K562 (cell line): ENCODE measurements around the gene CCDC78. TPM values are rescaled to one million over a fixed set of nuclear protein-coding genes. Genes with fewer than 3 reads are reported as not detected.
A peak's percentile ranks its signal among the peaks of the same experiment; 100 is the strongest.

Source experiments
- BRCA1 ChIP-seq, 2 experiments: fragments of 450-650 bp in 1 of 2; sonication (generic) in 1 of 2; formaldehyde crosslinking in 1 of 2; IDR thresholded peaks; 2 replicates each; pipeline versions ENCODE4 v1.5.0 to v1.6.1; 2017 to 2020; ENCODE audit warnings: mild to moderate bottlenecking in 1 of 2, missing genetic modification reagents in 1 of 2
- CCAR2 ChIP-seq: fragments of 200-400 bp; formaldehyde crosslinking; IDR thresholded peaks from 2 replicates; pipeline ENCODE4 v1.6.1; 2017; ENCODE audit warnings: mild to moderate bottlenecking, low read depth, low read length
- EGR1 ChIP-seq: fragments of 450-650 bp; conservative IDR thresholded peaks from 2 replicates; pipeline ENCODE4 v1.6.1; 2017; ENCODE audit warnings: mild to moderate bottlenecking
- SIRT6 ChIP-seq: IDR thresholded peaks from one replicate; pipeline ENCODE4 v1.6.1; 2012; ENCODE audit warnings: low read depth, mild to moderate bottlenecking, control low read depth, inconsistent platforms, low read length, moderate library complexity
- TARDBP ChIP-seq: fragments of 450-650 bp; IDR thresholded peaks from 2 replicates; pipeline ENCODE4 v1.6.1; 2016
- XRCC5 ChIP-seq: fragments of 200-400 bp; formaldehyde crosslinking; IDR thresholded peaks from 2 replicates; pipeline ENCODE4 v1.6.1; 2017; ENCODE audit warnings: low read depth, mild to moderate bottlenecking, low read length
- ZBTB7A ChIP-seq: IDR thresholded peaks from 2 replicates; pipeline ENCODE4 v1.6.1; 2011; ENCODE audit warnings: low read depth, mild to moderate bottlenecking, low read length, moderate library complexity, borderline replicate concordance; ENCODE audit not compliant: control insufficient read depth
- ZNF143 ChIP-seq: sonication (generic); formaldehyde crosslinking; IDR thresholded peaks from 2 replicates; pipeline ENCODE4 v1.9.0; 2022; ENCODE audit warnings: mild to moderate bottlenecking, missing genetic modification reagents
- ZNF197 ChIP-seq: fragments of 200-800 bp; sonication (Bioruptor generic); IDR thresholded peaks from 2 replicates; pipeline ENCODE4 v1.6.1; 2016; ENCODE audit warnings: low read depth, missing genetic modification characterization, missing compliant biosample characterization
- ZNF274 ChIP-seq: IDR thresholded peaks from 2 replicates; pipeline ENCODE4 v1.6.1; 2011; ENCODE audit warnings: low read depth, mild to moderate bottlenecking, low read length, moderate library complexity, borderline replicate concordance
- ZNF316 ChIP-seq: fragments of 450-650 bp; IDR thresholded peaks from 2 replicates; pipeline ENCODE4 v1.6.1; 2016
- ZNF444 ChIP-seq: fragments of 250-450 bp; sonication (Bioruptor Pico); IDR thresholded peaks from 2 replicates; pipeline ENCODE4 v1.4.0; 2020; ENCODE audit warnings: mild to moderate bottlenecking, moderate library complexity
- ZNF561 ChIP-seq: fragments of 450-650 bp; formaldehyde crosslinking; conservative IDR thresholded peaks from 2 replicates; pipeline ENCODE4 v1.4.0; 2020; ENCODE audit warnings: mild to moderate bottlenecking, moderate library complexity
- ZNF76 ChIP-seq: fragments of 250-450 bp; sonication (Bioruptor Pico); IDR thresholded peaks from 2 replicates; pipeline ENCODE4 v1.4.0; 2020; ENCODE audit warnings: mild to moderate bottlenecking, moderate library complexity, borderline replicate concordance
- polyA plus RNA-seq, 8 experiments: library from polyadenylated mRNA; depleted of rRNA in 4 of 8; stranded (reverse) in 5 of 8; unstranded in 3 of 8; fragments of >200 nt; fragmentation: Nextera tagmentation in 2 of 8; fragmentation: Illumina TruSeq in 1 of 8; extraction: Ambion mirVana in 2 of 8; extraction: Trizol in 1 of 8; gene quantifications; 2 replicates each; pipeline versions ENCODE4 v1.2.1 to v1.2.3, GENCODE V29; 2011 to 2014; ENCODE audit warnings: inconsistent platforms in 1 of 8, missing spikeins in 1 of 8
- total RNA-seq, 7 experiments: library from RNA; depleted of rRNA in 6 of 7; stranded (reverse); fragments of >200 nt in 6 of 7; fragmentation: Illumina TruSeq in 2 of 7; extraction: Trizol in 2 of 7; gene quantifications; 2 replicates each; pipeline versions ENCODE4 v1.2.1 to v1.2.3, GENCODE V29; 2011 to 2021; ENCODE audit warnings: low replicate concordance in 1 of 7
- TF ChIP-seq, protein P1 (sequence below): fragments of 200-800 bp; sonication (Bioruptor generic); IDR thresholded peaks from 2 replicates; pipeline ENCODE4 v1.6.1; 2017; ENCODE audit warnings: missing genetic modification characterization, missing compliant biosample characterization
- TF ChIP-seq, protein P2 (sequence below): IDR thresholded peaks from 2 replicates; pipeline ENCODE4 v1.6.1; 2012; ENCODE audit warnings: low read depth, low read length, improper control_type of control experiment, borderline replicate concordance
- TF ChIP-seq, protein P3 (sequence below), 2 experiments: fragments of 450-650 bp in 1 of 2; sonication (generic) in 1 of 2; formaldehyde crosslinking in 1 of 2; IDR thresholded peaks in 1 of 2; conservative IDR thresholded peaks in 1 of 2; 2 replicates each; pipeline versions ENCODE4 v1.6.1 to v1.8.1; 2016 to 2023; ENCODE audit warnings: mild to moderate bottlenecking in 2 of 2, moderate library complexity in 2 of 2, inconsistent platforms in 1 of 2, missing genetic modification reagents in 1 of 2
- TF ChIP-seq, protein P4 (sequence below): fragments of 450-650 bp; IDR thresholded peaks from 2 replicates; pipeline ENCODE4 v1.7.0; 2016; ENCODE audit warnings: borderline replicate concordance
- TF ChIP-seq, protein P5 (sequence below), 2 experiments: fragments of 250-450 bp in 1 of 2; fragments of 450-650 bp in 1 of 2; sonication (Bioruptor Pico) in 1 of 2; IDR thresholded peaks; 2 replicates each; pipeline versions ENCODE4 v1.6.1 to v1.8.0; 2016 to 2021; ENCODE audit warnings: mild to moderate bottlenecking in 2 of 2, moderate library complexity in 2 of 2, missing compliant biosample characterization in 1 of 2, missing genetic modification characterization in 1 of 2

CCDC78 gene
- total and polyA plus RNA-seq, 9 of the 15 experiments (the other 6 are each of a cell fraction or from before 2014, with no cell fraction given): 0.24 to 17.7 (median 2.9) TPM

DNA sequence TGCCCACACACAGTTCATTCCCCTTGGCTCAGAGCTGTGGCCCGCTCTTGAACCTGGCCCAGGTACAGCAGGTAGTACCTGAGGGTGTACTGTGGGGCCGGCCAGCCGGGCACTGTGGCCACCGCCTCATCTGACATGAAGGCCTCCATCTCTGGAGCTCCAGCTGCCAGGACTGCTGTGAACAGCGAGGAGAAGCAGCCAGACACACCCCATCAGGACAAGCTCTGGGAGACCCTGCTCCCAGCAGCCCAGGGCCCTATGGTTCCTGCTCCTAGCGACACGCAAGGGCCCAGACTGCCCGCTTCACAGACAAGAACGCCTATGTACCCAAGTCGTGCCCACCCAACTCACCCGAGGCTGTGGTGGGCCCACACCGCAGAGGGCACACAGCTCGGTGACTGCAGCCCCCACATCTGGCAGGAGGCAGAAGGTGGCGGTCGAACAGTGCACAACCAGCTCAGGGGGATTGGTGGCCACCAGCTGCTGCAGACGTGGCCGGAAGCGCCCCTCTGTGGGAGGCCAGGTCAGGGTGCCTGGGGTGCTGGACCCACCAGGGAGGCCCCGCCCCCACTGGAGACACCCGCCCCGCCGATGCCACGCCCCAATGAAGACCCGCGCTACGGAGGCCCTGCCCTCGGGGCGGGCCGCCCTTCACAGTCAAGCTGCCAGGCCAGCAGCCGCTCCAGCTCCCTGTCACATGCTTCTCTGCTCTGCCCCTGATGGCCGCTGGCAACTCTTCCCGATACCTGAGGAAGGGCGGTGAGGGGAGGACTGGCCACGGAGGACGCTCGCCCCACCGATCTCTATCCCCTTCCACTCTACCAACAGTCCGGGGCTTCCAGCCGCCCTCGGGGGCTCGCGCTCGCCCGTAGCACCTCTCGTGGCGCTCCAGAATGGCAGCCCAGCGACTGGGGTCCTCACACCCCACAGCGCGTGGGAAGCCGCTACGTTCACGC is 47.1 kb downstream of the CCDC78 start (continued):
- TF ChIP-seq ZNF143 (CRISPR knock-in tag): no peak
- TF ChIP-seq ZNF274: no peak
- TF ChIP-seq, protein P1, sequence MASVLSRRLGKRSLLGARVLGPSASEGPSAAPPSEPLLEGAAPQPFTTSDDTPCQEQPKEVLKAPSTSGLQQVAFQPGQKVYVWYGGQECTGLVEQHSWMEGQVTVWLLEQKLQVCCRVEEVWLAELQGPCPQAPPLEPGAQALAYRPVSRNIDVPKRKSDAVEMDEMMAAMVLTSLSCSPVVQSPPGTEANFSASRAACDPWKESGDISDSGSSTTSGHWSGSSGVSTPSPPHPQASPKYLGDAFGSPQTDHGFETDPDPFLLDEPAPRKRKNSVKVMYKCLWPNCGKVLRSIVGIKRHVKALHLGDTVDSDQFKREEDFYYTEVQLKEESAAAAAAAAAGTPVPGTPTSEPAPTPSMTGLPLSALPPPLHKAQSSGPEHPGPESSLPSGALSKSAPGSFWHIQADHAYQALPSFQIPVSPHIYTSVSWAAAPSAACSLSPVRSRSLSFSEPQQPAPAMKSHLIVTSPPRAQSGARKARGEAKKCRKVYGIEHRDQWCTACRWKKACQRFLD (CRISPR knock-in tag): no peak
- TF ChIP-seq, protein P2, sequence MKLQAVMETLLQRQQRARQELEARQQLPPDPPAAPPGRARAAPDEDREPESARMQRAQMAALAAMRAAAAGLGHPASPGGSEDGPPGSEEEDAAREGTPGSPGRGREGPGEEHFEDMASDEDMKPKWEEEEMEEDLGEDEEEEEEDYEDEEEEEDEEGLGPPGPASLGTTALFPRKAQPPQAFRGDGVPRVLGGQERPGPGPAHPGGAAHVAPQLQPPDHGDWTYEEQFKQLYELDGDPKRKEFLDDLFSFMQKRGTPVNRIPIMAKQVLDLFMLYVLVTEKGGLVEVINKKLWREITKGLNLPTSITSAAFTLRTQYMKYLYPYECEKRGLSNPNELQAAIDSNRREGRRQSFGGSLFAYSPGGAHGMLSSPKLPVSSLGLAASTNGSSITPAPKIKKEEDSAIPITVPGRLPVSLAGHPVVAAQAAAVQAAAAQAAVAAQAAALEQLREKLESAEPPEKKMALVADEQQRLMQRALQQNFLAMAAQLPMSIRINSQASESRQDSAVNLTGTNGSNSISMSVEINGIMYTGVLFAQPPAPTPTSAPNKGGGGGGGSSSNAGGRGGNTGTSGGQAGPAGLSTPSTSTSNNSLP: no peak
- no peak for TF ChIP-seq ZNF561 (CRISPR knock-in tag)
- TF ChIP-seq TARDBP: no peak; the same call in 1 of the 2 replicates
- TF ChIP-seq, protein P3, sequence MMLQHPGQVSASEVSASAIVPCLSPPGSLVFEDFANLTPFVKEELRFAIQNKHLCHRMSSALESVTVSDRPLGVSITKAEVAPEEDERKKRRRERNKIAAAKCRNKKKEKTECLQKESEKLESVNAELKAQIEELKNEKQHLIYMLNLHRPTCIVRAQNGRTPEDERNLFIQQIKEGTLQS (IDR thresholded peaks at IDR 0.05): no peak
- TF ChIP-seq, protein P3 (CRISPR knock-in tag; conservative IDR thresholded peaks at IDR 0.05): no peak
- TF ChIP-seq ZNF197 (CRISPR knock-in tag): no peak
- TF ChIP-seq XRCC5: no peak
- TF ChIP-seq ZNF444 (CRISPR knock-in tag): no peak
- TF ChIP-seq, protein P4, sequence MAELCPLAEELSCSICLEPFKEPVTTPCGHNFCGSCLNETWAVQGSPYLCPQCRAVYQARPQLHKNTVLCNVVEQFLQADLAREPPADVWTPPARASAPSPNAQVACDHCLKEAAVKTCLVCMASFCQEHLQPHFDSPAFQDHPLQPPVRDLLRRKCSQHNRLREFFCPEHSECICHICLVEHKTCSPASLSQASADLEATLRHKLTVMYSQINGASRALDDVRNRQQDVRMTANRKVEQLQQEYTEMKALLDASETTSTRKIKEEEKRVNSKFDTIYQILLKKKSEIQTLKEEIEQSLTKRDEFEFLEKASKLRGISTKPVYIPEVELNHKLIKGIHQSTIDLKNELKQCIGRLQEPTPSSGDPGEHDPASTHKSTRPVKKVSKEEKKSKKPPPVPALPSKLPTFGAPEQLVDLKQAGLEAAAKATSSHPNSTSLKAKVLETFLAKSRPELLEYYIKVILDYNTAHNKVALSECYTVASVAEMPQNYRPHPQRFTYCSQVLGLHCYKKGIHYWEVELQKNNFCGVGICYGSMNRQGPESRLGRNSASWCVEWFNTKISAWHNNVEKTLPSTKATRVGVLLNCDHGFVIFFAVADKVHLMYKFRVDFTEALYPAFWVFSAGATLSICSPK: no peak
- no peak for TF ChIP-seq CCAR2
- no peak for TF ChIP-seq ZNF76
- no peak for TF ChIP-seq BRCA1 (IDR thresholded peaks at IDR 0.05)
- no peak for TF ChIP-seq BRCA1 (CRISPR knock-in tag; IDR thresholded peaks at IDR 0.05)
- no peak for TF ChIP-seq SIRT6
- TF ChIP-seq, protein P5, sequence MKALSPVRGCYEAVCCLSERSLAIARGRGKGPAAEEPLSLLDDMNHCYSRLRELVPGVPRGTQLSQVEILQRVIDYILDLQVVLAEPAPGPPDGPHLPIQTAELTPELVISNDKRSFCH (CRISPR knock-in tag; IDR thresholded peaks at IDR 0.05): no peak
- TF ChIP-seq, protein P5 (tag; IDR thresholded peaks at IDR 0.05): no peak
- no peak for TF ChIP-seq ZNF316
- peak; percentile 80; the same call in 1 of the 2 replicates for TF ChIP-seq ZBTB7A
- peak; percentile 31; the same call in 1 of the 2 replicates for TF ChIP-seq EGR1
